Measurements from ENCODE around the gene CRACR2B.

The CRACR2B gene

DNA sequence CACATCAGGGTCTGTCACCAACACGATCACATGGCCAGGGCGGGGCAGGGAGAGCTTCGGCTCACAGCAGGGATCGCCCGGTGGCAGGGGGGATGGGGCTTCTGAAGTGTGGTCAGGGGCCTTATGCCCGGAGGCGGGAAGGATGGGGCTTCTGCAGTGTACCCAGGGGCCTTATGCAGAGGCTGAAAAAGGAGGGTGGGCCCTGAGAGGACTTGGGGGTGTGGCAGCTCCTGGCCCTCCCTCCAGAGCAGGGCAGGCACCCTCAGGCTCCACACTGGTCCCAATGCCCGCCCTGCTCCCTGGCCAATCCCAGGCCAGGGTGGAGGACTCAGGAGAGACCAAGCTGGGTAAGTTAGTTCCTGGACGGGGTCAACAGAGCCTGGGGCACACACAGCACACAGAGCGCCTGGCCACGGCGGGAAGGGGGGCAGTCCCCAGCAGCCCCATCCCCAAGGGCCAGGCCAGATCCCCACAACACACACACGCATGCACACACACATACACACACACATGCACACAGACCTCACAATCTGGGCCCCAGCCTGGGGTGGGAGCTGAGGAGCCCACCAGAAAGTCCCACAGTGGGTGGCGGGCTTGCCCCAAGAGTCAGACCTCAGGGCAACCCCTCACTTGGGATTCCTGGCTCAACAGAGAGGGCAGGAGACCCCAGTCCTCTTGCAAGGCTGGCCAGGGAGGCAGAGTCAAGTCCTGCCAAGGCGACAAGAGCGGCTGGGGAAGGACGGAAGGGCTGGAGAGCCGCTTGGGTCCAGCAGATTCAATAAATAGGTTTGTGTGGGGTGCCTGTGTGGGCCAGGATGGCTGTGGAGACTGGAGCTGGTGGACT, 36.8 kb upstream of the CRACR2B start:
- H3K4me3 ChIP-seq (replicated peaks; ENCODE audit: insufficient read depth, low read length) = no peak overlapping the region
- DNase-seq (ENCODE audit: low read depth in 1 of 2, low spot score in 1 of 2) = no peak
- TF ChIP-seq, protein P1, sequence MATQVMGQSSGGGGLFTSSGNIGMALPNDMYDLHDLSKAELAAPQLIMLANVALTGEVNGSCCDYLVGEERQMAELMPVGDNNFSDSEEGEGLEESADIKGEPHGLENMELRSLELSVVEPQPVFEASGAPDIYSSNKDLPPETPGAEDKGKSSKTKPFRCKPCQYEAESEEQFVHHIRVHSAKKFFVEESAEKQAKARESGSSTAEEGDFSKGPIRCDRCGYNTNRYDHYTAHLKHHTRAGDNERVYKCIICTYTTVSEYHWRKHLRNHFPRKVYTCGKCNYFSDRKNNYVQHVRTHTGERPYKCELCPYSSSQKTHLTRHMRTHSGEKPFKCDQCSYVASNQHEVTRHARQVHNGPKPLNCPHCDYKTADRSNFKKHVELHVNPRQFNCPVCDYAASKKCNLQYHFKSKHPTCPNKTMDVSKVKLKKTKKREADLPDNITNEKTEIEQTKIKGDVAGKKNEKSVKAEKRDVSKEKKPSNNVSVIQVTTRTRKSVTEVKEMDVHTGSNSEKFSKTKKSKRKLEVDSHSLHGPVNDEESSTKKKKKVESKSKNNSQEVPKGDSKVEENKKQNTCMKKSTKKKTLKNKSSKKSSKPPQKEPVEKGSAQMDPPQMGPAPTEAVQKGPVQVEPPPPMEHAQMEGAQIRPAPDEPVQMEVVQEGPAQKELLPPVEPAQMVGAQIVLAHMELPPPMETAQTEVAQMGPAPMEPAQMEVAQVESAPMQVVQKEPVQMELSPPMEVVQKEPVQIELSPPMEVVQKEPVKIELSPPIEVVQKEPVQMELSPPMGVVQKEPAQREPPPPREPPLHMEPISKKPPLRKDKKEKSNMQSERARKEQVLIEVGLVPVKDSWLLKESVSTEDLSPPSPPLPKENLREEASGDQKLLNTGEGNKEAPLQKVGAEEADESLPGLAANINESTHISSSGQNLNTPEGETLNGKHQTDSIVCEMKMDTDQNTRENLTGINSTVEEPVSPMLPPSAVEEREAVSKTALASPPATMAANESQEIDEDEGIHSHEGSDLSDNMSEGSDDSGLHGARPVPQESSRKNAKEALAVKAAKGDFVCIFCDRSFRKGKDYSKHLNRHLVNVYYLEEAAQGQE (IDR thresholded peaks at IDR 0.05; ENCODE audit: insufficient replicate concordance, low read depth) = no peak
- TF ChIP-seq GABPA (IDR thresholded peaks at IDR 0.05; ENCODE audit: low read depth) (no peak), POLR2AphosphoS5 (IDR thresholded peaks at IDR 0.05; ENCODE audit: low read depth) (no peak), SPI1 (IDR thresholded peaks at IDR 0.05; ENCODE audit: borderline replicate concordance, low read depth) (no peak)
- TF ChIP-seq, protein P2, sequence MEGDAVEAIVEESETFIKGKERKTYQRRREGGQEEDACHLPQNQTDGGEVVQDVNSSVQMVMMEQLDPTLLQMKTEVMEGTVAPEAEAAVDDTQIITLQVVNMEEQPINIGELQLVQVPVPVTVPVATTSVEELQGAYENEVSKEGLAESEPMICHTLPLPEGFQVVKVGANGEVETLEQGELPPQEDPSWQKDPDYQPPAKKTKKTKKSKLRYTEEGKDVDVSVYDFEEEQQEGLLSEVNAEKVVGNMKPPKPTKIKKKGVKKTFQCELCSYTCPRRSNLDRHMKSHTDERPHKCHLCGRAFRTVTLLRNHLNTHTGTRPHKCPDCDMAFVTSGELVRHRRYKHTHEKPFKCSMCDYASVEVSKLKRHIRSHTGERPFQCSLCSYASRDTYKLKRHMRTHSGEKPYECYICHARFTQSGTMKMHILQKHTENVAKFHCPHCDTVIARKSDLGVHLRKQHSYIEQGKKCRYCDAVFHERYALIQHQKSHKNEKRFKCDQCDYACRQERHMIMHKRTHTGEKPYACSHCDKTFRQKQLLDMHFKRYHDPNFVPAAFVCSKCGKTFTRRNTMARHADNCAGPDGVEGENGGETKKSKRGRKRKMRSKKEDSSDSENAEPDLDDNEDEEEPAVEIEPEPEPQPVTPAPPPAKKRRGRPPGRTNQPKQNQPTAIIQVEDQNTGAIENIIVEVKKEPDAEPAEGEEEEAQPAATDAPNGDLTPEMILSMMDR (IDR thresholded peaks at IDR 0.05; ENCODE audit: insufficient read depth, low read length) = no peak
- H3K27me3 ChIP-seq (ENCODE audit: insufficient read depth, poor library complexity, severe bottlenecking) = peaks cover 6% of the 10 kb centered on the region
- no peak overlapping the region for H3K27ac ChIP-seq (replicated peaks)

DNA sequence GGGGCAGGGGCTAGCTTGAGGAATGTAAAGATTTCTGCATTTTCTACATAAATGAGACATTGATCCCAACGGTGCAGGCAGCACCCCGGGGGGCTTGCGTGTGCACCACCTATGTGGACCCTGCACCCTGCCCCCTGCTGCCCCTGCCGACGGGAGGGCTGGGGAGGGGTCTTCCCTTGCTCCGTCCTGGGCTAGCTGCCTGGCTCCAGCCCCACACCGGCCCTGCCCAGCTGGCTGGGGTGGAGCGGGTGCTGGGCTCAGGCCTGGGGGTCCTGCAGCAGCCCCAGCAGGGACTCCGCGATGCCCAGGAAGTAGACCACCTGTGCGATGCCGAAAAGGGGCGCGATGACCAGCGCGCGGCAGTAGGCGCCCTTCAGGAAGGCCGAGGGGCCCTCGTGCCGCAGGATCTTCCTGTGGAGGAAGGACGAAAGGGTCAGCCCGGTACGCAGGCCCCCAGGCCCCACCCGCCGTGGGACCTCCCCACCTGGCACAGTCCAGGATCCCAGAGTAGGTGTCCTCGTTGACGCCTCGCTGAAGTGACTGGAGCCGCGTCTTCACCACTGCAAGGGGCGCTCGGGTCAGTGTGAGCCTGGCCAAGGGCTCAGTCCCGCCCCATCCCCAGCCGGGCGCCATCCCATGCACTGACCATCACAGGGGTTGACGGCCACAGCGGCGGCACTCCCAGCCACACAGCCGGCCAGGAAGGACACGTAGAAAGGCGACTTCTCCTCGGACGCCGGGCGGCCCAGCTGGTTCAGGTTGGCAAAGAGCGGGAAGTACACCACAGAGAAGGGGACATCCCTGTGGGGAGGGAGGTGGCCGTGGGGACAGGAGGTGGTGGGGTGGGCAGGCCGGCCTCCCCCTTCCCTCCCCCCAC, 35.8 kb upstream of the CRACR2B start:
- no peak overlapping the region for H3K4me3 ChIP-seq (replicated peaks; ENCODE audit: insufficient read depth, low read length)

DNA sequence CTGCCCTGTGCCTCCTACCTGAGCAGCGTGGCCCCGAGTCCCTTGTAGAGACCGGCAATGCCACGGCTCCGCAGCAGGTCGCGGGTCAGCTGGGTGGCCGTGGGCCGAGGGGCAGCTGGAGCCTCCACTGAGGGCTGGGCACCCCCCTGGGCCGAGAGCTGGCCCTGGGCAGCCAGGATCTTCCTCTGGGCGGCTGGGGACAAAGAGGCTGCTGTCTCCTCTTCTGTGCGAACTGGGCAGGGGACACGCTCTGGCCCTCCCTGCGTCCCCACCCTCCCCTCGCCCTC, 35.2 kb upstream of the CRACR2B start:
- TF ChIP-seq, protein P2 (IDR thresholded peaks at IDR 0.05; ENCODE audit: insufficient read depth, low read length) = no peak
- no peak for TF ChIP-seq SPI1 (IDR thresholded peaks at IDR 0.05; ENCODE audit: borderline replicate concordance, low read depth)
- TF ChIP-seq, protein P1 (IDR thresholded peaks at IDR 0.05; ENCODE audit: insufficient replicate concordance, low read depth) = no peak
- TF ChIP-seq GABPA (IDR thresholded peaks at IDR 0.05; ENCODE audit: low read depth) = no peak
- TF ChIP-seq POLR2AphosphoS5 (IDR thresholded peaks at IDR 0.05; ENCODE audit: low read depth) = no peak

More for the DNA sequence above, 35.8 kb upstream of the CRACR2B start:
- no peak overlapping the region for H3K27ac ChIP-seq (replicated peaks)
- DNase-seq (ENCODE audit: low read depth in 1 of 2, low spot score in 1 of 2) = no peak
- TF ChIP-seq, protein P1 (IDR thresholded peaks at IDR 0.05; ENCODE audit: insufficient replicate concordance, low read depth) = no peak
- no peak for TF ChIP-seq POLR2AphosphoS5 (IDR thresholded peaks at IDR 0.05; ENCODE audit: low read depth)
- H3K27me3 ChIP-seq (ENCODE audit: insufficient read depth, poor library complexity, severe bottlenecking) = peaks cover 6% of the 10 kb centered on the region

More for the DNA sequence above, 35.2 kb upstream of the CRACR2B start:
- DNase-seq (ENCODE audit: low read depth in 1 of 2, low spot score in 1 of 2) = no peak
- Histone ChIP-seq H3K27ac (replicated peaks) (no peak overlapping the region), H3K4me3 (replicated peaks; ENCODE audit: insufficient read depth, low read length) (no peak overlapping the region), H3K27me3 (ENCODE audit: insufficient read depth, poor library complexity, severe bottlenecking) (peaks cover 6% of the 10 kb centered on the region)
